PFSK-1 (cell line): ENCODE data around the gene ERAP2.

Source experiments
- FOXP2 ChIP-seq: optimal IDR thresholded peaks from 2 replicates; pipeline ENCODE3; 2011; ENCODE audit warnings: borderline replicate concordance, control low read depth, inconsistent platforms; ENCODE audit not compliant: insufficient read depth; ENCODE audit errors: extremely low read length, extremely low read depth
- POLR2AphosphoS5 ChIP-seq: IDR thresholded peaks from 2 replicates; pipeline ENCODE4 v1.6.1; 2012; ENCODE audit warnings: low read depth, mild to moderate bottlenecking, control low read depth, low read length, moderate library complexity
- SIN3A ChIP-seq: IDR thresholded peaks from 2 replicates; pipeline ENCODE4 v1.6.1; 2012; ENCODE audit warnings: mild to moderate bottlenecking, low read length, moderate library complexity, borderline replicate concordance; ENCODE audit not compliant: insufficient read depth
- TAF1 ChIP-seq: IDR thresholded peaks from 2 replicates; pipeline ENCODE4 v1.6.1; 2012; ENCODE audit warnings: low read length, control low read depth, borderline replicate concordance; ENCODE audit not compliant: insufficient read depth
- TF ChIP-seq, protein P1 (sequence below), 2 experiments: IDR thresholded peaks; 2 replicates each; pipeline versions ENCODE4 v1.6.1 to v1.8.0; 2011 to 2012; ENCODE audit warnings: low read depth in 2 of 2, low read length in 2 of 2, control low read depth in 1 of 2, inconsistent platforms in 1 of 2, mild to moderate bottlenecking in 1 of 2, moderate library complexity in 1 of 2; ENCODE audit not compliant: insufficient read depth in 1 of 2

The ERAP2 gene

DNA sequence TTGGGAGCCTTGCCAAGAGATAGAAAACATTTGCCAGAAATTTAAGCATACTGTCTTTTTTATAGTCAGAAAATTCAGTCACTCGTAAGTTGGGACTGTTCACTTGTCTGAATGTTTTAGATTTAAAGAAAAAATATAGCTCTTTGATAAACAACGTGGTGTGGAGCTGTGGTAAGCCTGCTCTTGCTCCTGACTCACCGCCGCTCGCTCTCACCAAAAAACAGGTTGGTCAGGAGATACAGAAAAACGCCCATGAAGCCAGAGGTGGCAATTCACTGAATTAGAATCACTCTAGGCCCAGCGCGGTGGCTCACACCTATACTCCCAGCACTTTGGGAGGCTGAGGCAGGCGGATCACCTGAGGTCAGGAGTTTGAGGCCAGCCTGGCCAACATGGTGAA lies 65.8 kb downstream of the ERAP2 start:
- TF ChIP-seq, protein P1, sequence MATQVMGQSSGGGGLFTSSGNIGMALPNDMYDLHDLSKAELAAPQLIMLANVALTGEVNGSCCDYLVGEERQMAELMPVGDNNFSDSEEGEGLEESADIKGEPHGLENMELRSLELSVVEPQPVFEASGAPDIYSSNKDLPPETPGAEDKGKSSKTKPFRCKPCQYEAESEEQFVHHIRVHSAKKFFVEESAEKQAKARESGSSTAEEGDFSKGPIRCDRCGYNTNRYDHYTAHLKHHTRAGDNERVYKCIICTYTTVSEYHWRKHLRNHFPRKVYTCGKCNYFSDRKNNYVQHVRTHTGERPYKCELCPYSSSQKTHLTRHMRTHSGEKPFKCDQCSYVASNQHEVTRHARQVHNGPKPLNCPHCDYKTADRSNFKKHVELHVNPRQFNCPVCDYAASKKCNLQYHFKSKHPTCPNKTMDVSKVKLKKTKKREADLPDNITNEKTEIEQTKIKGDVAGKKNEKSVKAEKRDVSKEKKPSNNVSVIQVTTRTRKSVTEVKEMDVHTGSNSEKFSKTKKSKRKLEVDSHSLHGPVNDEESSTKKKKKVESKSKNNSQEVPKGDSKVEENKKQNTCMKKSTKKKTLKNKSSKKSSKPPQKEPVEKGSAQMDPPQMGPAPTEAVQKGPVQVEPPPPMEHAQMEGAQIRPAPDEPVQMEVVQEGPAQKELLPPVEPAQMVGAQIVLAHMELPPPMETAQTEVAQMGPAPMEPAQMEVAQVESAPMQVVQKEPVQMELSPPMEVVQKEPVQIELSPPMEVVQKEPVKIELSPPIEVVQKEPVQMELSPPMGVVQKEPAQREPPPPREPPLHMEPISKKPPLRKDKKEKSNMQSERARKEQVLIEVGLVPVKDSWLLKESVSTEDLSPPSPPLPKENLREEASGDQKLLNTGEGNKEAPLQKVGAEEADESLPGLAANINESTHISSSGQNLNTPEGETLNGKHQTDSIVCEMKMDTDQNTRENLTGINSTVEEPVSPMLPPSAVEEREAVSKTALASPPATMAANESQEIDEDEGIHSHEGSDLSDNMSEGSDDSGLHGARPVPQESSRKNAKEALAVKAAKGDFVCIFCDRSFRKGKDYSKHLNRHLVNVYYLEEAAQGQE (IDR thresholded peaks at IDR 0.05; ENCODE audit: insufficient read depth in 1 of 2, low read depth in 2 of 2, low read length in 2 of 2) = no peak
- TF ChIP-seq FOXP2 (no peak), SIN3A (no peak), TAF1 (no peak), POLR2AphosphoS5 (no peak)

GRCh38 chr5:96942911-96943310 lies 66.6 kb downstream of the ERAP2 start:
- TF ChIP-seq SIN3A (no peak), POLR2AphosphoS5 (no peak), TAF1 (no peak), FOXP2 (no peak)
- TF ChIP-seq, protein P1 (IDR thresholded peaks at IDR 0.05; ENCODE audit: insufficient read depth in 1 of 2, low read depth in 2 of 2, low read length in 2 of 2) = no peak

- TF ChIP-seq SIN3A (no peak), FOXP2 (no peak)
Measured at GRCh38 chr5:96943799-96944198, 67.5 kb downstream of the ERAP2 start.

- TF ChIP-seq FOXP2 = no peak
- no peak for TF ChIP-seq TAF1
- TF ChIP-seq, protein P1 (IDR thresholded peaks at IDR 0.05; ENCODE audit: insufficient read depth in 1 of 2, low read depth in 2 of 2, low read length in 2 of 2) = no peak
- TF ChIP-seq POLR2AphosphoS5 = no peak
- TF ChIP-seq SIN3A = no peak
Measured at GRCh38 chr5:96945144-96945897, 69.0 kb downstream of the ERAP2 start.

- no peak for TF ChIP-seq FOXP2
- TF ChIP-seq POLR2AphosphoS5 = no peak
- no peak for TF ChIP-seq SIN3A
- TF ChIP-seq TAF1 = no peak
- TF ChIP-seq, protein P1 (IDR thresholded peaks at IDR 0.05; ENCODE audit: insufficient read depth in 1 of 2, low read depth in 2 of 2, low read length in 2 of 2) = no peak
Measured at GRCh38 chr5:96946381-96946780, 70.1 kb downstream of the ERAP2 start.
